Activated naive CD8-positive, alpha-beta T cell treated with anti-CD3 and anti-CD28 coated beads, Interleukin-2, amount 10 ng/mL, durations not matched to agents 7 days and 5 days (primary cell): ENCODE results near the gene SPACA1. TPM values are rescaled to one million over a fixed set of nuclear protein-coding genes. Genes with fewer than 3 reads are reported as not detected.

Experiments used
- ATAC-seq: fragments of 150-1000 bp; cut with Tn5 transposase; one replicate; pipeline ENCODE4 v1.10.0; 2021; ENCODE audit warnings: low read depth, moderate library complexity
- POLR2A ChIA-PET: fragments of 350-600 bp; sonication (Branson Sonifier 250); formaldehyde crosslinking; loops from one replicate; lab custom pipeline; 2021; ENCODE audit warnings: antibody characterized with exemption; lab: Charles Lee
- DNase-seq: peaks from one replicate; pipeline ENCODE4 v3.0.0; 2021
- H3K27ac Mint-ChIP-seq: one replicate; pipeline ENCODE4 v1.8.0; 2022; ENCODE audit warnings: mild to moderate bottlenecking, mixed read lengths
- H3K27me3 Mint-ChIP-seq: one replicate; pipeline ENCODE4 v1.8.0; 2022; ENCODE audit warnings: mild to moderate bottlenecking, moderate library complexity, mixed read lengths
- H3K36me3 Mint-ChIP-seq: one replicate; pipeline ENCODE4 v1.8.0; 2021; ENCODE audit warnings: mild to moderate bottlenecking, mixed read lengths
- H3K4me1 Mint-ChIP-seq: one replicate; pipeline ENCODE4 v1.8.0; 2021; ENCODE audit warnings: mixed read lengths
- H3K4me3 Mint-ChIP-seq: one replicate; pipeline ENCODE4 v1.8.0; 2022; ENCODE audit warnings: mild to moderate bottlenecking, moderate library complexity, mixed read lengths
- H3K9me3 Mint-ChIP-seq: one replicate; pipeline ENCODE4 v1.8.0; 2021; ENCODE audit warnings: mixed read lengths
- total RNA-seq, 2 experiments: library from RNA; stranded (reverse); gene quantifications; one replicate each; pipeline ENCODE4 v1.2.3, GENCODE V29; 2021

Gene SPACA1
- total RNA-seq, 2 experiments from 2014 or later, result not detected

- Mint-ChIP-seq H3K27me3 (peaks cover 16% of the 10 kb centered on the region), H3K9me3 (peaks cover 2% of the 10 kb centered on the region), H3K27ac (no peak overlapping the region), H3K4me3 (no peak overlapping the region), H3K36me3 (no peaks in the 10 kb centered on the region), H3K4me1 (no peaks in the 10 kb centered on the region)
- no peak for ATAC-seq
- POLR2A ChIA-PET, result no interaction called here
- no peak for DNase-seq
These were observed 937 bp downstream of the SPACA1 start for GRCh38 chr6:88048578-88048977.

GRCh38 chr6:88050140-88050818, 2.6 kb downstream of the SPACA1 start:
- Mint-ChIP-seq H3K4me1 (no peaks in the 10 kb centered on the region), H3K27me3 (peaks cover 21% of the 10 kb centered on the region), H3K27ac (no peak overlapping the region), H3K9me3 (peaks cover 2% of the 10 kb centered on the region), H3K4me3 (no peak overlapping the region), H3K36me3 (no peaks in the 10 kb centered on the region)
- no peak for DNase-seq
- POLR2A ChIA-PET, result no interaction called here
- no peak for ATAC-seq

- no peaks in the 10 kb centered on the region for H3K27me3 Mint-ChIP-seq
- DNase-seq (no peak), ATAC-seq (no peak)
- H3K36me3 Mint-ChIP-seq, result no peaks in the 10 kb centered on the region
- POLR2A ChIA-PET, result no interaction called here
- H3K4me1 Mint-ChIP-seq, result no peaks in the 10 kb centered on the region
- H3K9me3 Mint-ChIP-seq, result no peaks in the 10 kb centered on the region
- H3K27ac Mint-ChIP-seq, result no peak overlapping the region
- no peak overlapping the region for H3K4me3 Mint-ChIP-seq
These were observed 11.6 kb downstream of the SPACA1 start for GRCh38 chr6:88059191-88059590.

GRCh38 chr6:88062376-88062775, 14.7 kb downstream of the SPACA1 start:
- ATAC-seq, result no peak
- Mint-ChIP-seq H3K36me3 (no peaks in the 10 kb centered on the region), H3K4me3 (no peak overlapping the region), H3K27me3 (no peaks in the 10 kb centered on the region), H3K4me1 (no peaks in the 10 kb centered on the region), H3K27ac (no peak overlapping the region), H3K9me3 (no peaks in the 10 kb centered on the region)
- DNase-seq, result no peak
- POLR2A ChIA-PET, result no interaction called here

- POLR2A ChIA-PET, result no interaction called here
- ATAC-seq (no peak), DNase-seq (no peak)
- H3K4me1 Mint-ChIP-seq, result no peaks in the 10 kb centered on the region
- H3K4me3 Mint-ChIP-seq, result no peak overlapping the region
- no peaks in the 10 kb centered on the region for H3K27me3 Mint-ChIP-seq
- H3K9me3 Mint-ChIP-seq, result peaks cover 3% of the 10 kb centered on the region
- H3K27ac Mint-ChIP-seq, result no peak overlapping the region
- H3K36me3 Mint-ChIP-seq, result no peaks in the 10 kb centered on the region
These were observed 24.8 kb downstream of the SPACA1 start for GRCh38 chr6:88072462-88072861.

GRCh38 chr6:88074791-88075190, 27.1 kb downstream of the SPACA1 start:
- peaks cover 3% of the 10 kb centered on the region for H3K9me3 Mint-ChIP-seq
- H3K27me3 Mint-ChIP-seq, result no peaks in the 10 kb centered on the region

GRCh38 chr6:88077305-88077704, 29.7 kb downstream of the SPACA1 start:
- POLR2A ChIA-PET, result no interaction called here
- Mint-ChIP-seq H3K9me3 (peaks cover 3% of the 10 kb centered on the region), H3K27ac (no peak overlapping the region), H3K36me3 (no peaks in the 10 kb centered on the region), H3K4me3 (no peak overlapping the region), H3K27me3 (no peaks in the 10 kb centered on the region), H3K4me1 (no peaks in the 10 kb centered on the region)
- ATAC-seq (no peak), DNase-seq (no peak)

More at GRCh38 chr6:88074791-88075190, 27.1 kb downstream of the SPACA1 start:
- DNase-seq, result no peak
- H3K27ac Mint-ChIP-seq, result no peak overlapping the region
- POLR2A ChIA-PET, result no interaction called here
- ATAC-seq, result no peak
- no peaks in the 10 kb centered on the region for H3K36me3 Mint-ChIP-seq
- no peaks in the 10 kb centered on the region for H3K4me1 Mint-ChIP-seq
- H3K4me3 Mint-ChIP-seq, result no peak overlapping the region

- DNase-seq, result no peak
- Mint-ChIP-seq H3K27ac (no peak overlapping the region), H3K27me3 (peaks cover 12% of the 10 kb centered on the region)
These were observed 39.2 kb downstream of the SPACA1 start for GRCh38 chr6:88086792-88087191.

GRCh38 chr6:88089708-88090107, 42.1 kb downstream of the SPACA1 start:
- H3K27ac Mint-ChIP-seq, result no peak overlapping the region
- POLR2A ChIA-PET, result no interaction called here
- peaks cover 12% of the 10 kb centered on the region for H3K27me3 Mint-ChIP-seq
- no peaks in the 10 kb centered on the region for H3K36me3 Mint-ChIP-seq
- no peaks in the 10 kb centered on the region for H3K4me1 Mint-ChIP-seq
- H3K9me3 Mint-ChIP-seq, result no peaks in the 10 kb centered on the region
- DNase-seq (no peak), ATAC-seq (no peak)
- H3K4me3 Mint-ChIP-seq, result no peak overlapping the region

More at GRCh38 chr6:88086792-88087191, 39.2 kb downstream of the SPACA1 start:
- H3K4me3 Mint-ChIP-seq, result no peak overlapping the region
- H3K4me1 Mint-ChIP-seq, result no peaks in the 10 kb centered on the region
- no peaks in the 10 kb centered on the region for H3K36me3 Mint-ChIP-seq
- no peak for ATAC-seq
- peaks cover 2% of the 10 kb centered on the region for H3K9me3 Mint-ChIP-seq
- POLR2A ChIA-PET, result no interaction called here

- Mint-ChIP-seq H3K9me3 (no peaks in the 10 kb centered on the region), H3K4me3 (no peak overlapping the region), H3K36me3 (no peaks in the 10 kb centered on the region), H3K4me1 (no peaks in the 10 kb centered on the region), H3K27ac (no peak overlapping the region), H3K27me3 (peaks cover 4% of the 10 kb centered on the region)
- ATAC-seq (no peak), DNase-seq (no peak)
- POLR2A ChIA-PET, result no interaction called here
These were observed 58.2 kb downstream of the SPACA1 start for GRCh38 chr6:88105741-88106340.

GRCh38 chr6:88107241-88107640, 59.6 kb downstream of the SPACA1 start:
- POLR2A ChIA-PET, result no interaction called here
- no peaks in the 10 kb centered on the region for H3K9me3 Mint-ChIP-seq
- DNase-seq (no peak), ATAC-seq (no peak)
- peaks cover 4% of the 10 kb centered on the region for H3K27me3 Mint-ChIP-seq
- no peaks in the 10 kb centered on the region for H3K4me1 Mint-ChIP-seq
- no peak overlapping the region for H3K27ac Mint-ChIP-seq
- H3K4me3 Mint-ChIP-seq, result no peak overlapping the region
- no peaks in the 10 kb centered on the region for H3K36me3 Mint-ChIP-seq

- Mint-ChIP-seq H3K4me3 (no peak overlapping the region), H3K36me3 (no peaks in the 10 kb centered on the region), H3K9me3 (no peaks in the 10 kb centered on the region), H3K27me3 (peaks cover 2% of the 10 kb centered on the region), H3K27ac (no peak overlapping the region), H3K4me1 (no peaks in the 10 kb centered on the region)
- ATAC-seq (no peak), DNase-seq (no peak)
- POLR2A ChIA-PET, result no interaction called here
These were observed 64.3 kb downstream of the SPACA1 start for GRCh38 chr6:88111991-88112390.

GRCh38 chr6:88114838-88115237, 67.2 kb downstream of the SPACA1 start:
- DNase-seq (no peak), ATAC-seq (no peak)
- Mint-ChIP-seq H3K27me3 (peaks cover 2% of the 10 kb centered on the region), H3K4me3 (no peak overlapping the region), H3K9me3 (no peaks in the 10 kb centered on the region), H3K27ac (no peak overlapping the region), H3K4me1 (no peaks in the 10 kb centered on the region), H3K36me3 (no peaks in the 10 kb centered on the region)
- POLR2A ChIA-PET, result no interaction called here

GRCh38 chr6:88115307-88115706, 67.7 kb downstream of the SPACA1 start:
- POLR2A ChIA-PET, result no interaction called here
- Mint-ChIP-seq H3K36me3 (no peaks in the 10 kb centered on the region), H3K4me1 (no peaks in the 10 kb centered on the region), H3K27me3 (peaks cover 2% of the 10 kb centered on the region), H3K27ac (no peak overlapping the region), H3K9me3 (peaks cover 2% of the 10 kb centered on the region), H3K4me3 (no peak overlapping the region)
- no peak for DNase-seq
- no peak for ATAC-seq
